ENCODE data around the gene G6PC1. TPM values are rescaled to one million over a fixed set of nuclear protein-coding genes. Genes with fewer than 3 reads are reported as not detected.
"Not testable (repeated sequence)": the region's sequence is repeated elsewhere in the genome, so short reads cannot be mapped to it uniquely, and the experiment has no call there.

Gene G6PC1
- total RNA-seq, 2 experiments from 2014 or later = not detected

- no peak for DNase-seq
- Mint-ChIP-seq H3K27me3 (ENCODE audit: low read depth) (peaks cover 9% of the 10 kb centered on the region), H3K27ac (no peak overlapping the region), H3K9me3 (ENCODE audit: insufficient read depth) (no peaks in the 10 kb centered on the region), H3K4me1 (ENCODE audit: low read depth) (no peaks in the 10 kb centered on the region), H3K4me3 (no peak overlapping the region), H3K36me3 (ENCODE audit: low read depth) (no peaks in the 10 kb centered on the region)
- ChIA-PET POLR2A (no interaction called here), CTCF (interaction anchor here (0.9 kb wide), 1 partner anchor 17 kb away, joined by 3 read pairs; no protein-coding TSS in a partner anchor)
- no peak for ATAC-seq
Observed at GRCh38 chr17:42865638-42866094, 34.9 kb upstream of the G6PC1 start.

- no peaks in the 10 kb centered on the region for H3K36me3 Mint-ChIP-seq (ENCODE audit: low read depth)
- H3K9me3 Mint-ChIP-seq (ENCODE audit: insufficient read depth) = no peaks in the 10 kb centered on the region
- H3K4me3 Mint-ChIP-seq = no peak overlapping the region
- ATAC-seq (no peak), DNase-seq (no peak)
- no peak overlapping the region for H3K27ac Mint-ChIP-seq
- peaks cover 9% of the 10 kb centered on the region for H3K27me3 Mint-ChIP-seq (ENCODE audit: low read depth)
- POLR2A ChIA-PET = no interaction called here
- CTCF ChIA-PET = no interaction called here
- no peaks in the 10 kb centered on the region for H3K4me1 Mint-ChIP-seq (ENCODE audit: low read depth)
Observed at GRCh38 chr17:42866216-42866615, 34.4 kb upstream of the G6PC1 start.

DNA sequence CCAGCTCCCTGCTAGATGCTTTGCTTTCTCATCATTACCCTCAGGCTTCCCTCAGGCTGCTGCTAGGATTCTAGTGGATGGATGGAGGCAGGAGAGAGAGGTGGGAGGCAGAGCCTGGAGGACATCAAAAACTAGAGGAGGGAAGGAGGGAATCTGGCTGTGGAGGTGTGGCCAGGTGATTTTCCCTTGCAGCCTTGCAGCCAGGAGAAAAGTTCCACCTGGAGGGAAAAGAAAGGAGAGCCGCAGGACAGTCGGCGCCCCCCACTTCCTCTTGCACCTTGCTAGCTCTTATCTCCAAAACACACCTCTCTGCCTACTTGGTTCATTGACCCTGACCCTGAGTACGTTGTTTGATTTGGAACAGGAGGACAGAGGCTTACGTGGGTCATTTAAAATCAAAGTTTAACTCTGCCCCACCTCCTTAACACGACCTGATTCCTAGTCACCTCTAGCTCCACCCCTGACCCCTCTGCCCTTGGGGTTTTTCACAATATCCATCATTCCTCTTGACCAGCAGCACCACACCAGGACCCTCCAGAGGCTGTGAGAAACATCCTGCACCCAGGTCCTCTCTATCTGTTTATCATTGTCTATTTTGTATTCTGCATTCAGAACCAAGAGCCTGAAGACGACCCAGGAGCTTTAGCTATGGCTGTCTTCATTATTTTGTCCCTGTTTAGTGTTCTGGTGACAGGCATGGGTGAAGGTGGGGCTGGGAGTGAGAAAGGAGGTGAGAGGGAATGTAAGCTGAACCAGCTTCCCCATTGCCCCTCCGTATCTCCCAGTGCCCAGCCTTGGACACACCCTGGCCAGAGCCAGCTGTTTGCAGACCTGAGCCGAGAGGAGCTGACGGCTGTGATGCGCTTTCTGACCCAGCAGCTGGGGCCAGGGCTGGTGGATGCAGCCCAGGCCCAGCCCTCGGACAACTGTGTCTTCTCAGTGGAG, 33.7 kb upstream of the G6PC1 start:
- ChIA-PET CTCF (no interaction called here), POLR2A (no interaction called here)
- H3K36me3 Mint-ChIP-seq (ENCODE audit: low read depth) = no peaks in the 10 kb centered on the region
- peaks cover 9% of the 10 kb centered on the region for H3K27me3 Mint-ChIP-seq (ENCODE audit: low read depth)
- H3K27ac Mint-ChIP-seq = no peak overlapping the region
- DNase-seq = no peak
- ATAC-seq = no peak
- no peak overlapping the region for H3K4me3 Mint-ChIP-seq
- H3K9me3 Mint-ChIP-seq (ENCODE audit: insufficient read depth) = no peaks in the 10 kb centered on the region
- no peaks in the 10 kb centered on the region for H3K4me1 Mint-ChIP-seq (ENCODE audit: low read depth)

- H3K27ac Mint-ChIP-seq = not testable (repeated sequence)
Observed at GRCh38 chr17:42867694-42868261, 32.8 kb upstream of the G6PC1 start.

GRCh38 chr17:42868338-42868737, 32.3 kb upstream of the G6PC1 start:
- no peak for ATAC-seq
- H3K27me3 Mint-ChIP-seq (ENCODE audit: low read depth) = peaks cover 7% of the 10 kb centered on the region

More at GRCh38 chr17:42867694-42868261, 32.8 kb upstream of the G6PC1 start:
- H3K4me1 Mint-ChIP-seq (ENCODE audit: low read depth); DNase-seq; CTCF ChIA-PET; H3K9me3 Mint-ChIP-seq (ENCODE audit: insufficient read depth); H3K27me3 Mint-ChIP-seq (ENCODE audit: low read depth); H3K4me3 Mint-ChIP-seq; H3K36me3 Mint-ChIP-seq (ENCODE audit: low read depth); POLR2A ChIA-PET; ATAC-seq: not testable (repeated sequence)

DNA sequence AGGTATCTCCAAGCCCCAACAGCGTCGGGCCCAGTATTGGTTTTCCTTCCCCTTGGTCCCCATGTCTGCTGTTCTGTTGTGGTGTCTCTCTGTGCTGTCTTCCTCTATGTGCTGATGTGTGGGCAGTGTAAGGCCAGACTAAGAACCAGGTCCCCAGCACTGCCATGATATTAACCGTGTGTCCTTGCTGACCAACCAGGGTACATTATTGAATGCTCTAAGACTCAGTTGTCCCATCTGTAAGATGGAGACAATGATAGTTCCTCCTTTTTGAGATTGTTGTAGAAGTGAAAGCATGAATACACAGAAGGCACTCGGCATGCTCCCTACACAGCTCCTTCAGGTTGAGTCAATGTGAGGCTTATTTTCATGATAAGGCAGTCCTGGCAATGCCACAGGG, 29.0 kb upstream of the G6PC1 start:
- ChIA-PET POLR2A (no interaction called here), CTCF (no interaction called here)
- DNase-seq (no peak), ATAC-seq (no peak)
- no peaks in the 10 kb centered on the region for H3K36me3 Mint-ChIP-seq (ENCODE audit: low read depth)
- peaks cover 9% of the 10 kb centered on the region for H3K27me3 Mint-ChIP-seq (ENCODE audit: low read depth)
- H3K9me3 Mint-ChIP-seq (ENCODE audit: insufficient read depth) = no peaks in the 10 kb centered on the region
- no peak overlapping the region for H3K4me3 Mint-ChIP-seq
- H3K27ac Mint-ChIP-seq = no peak overlapping the region
- H3K4me1 Mint-ChIP-seq (ENCODE audit: low read depth) = no peaks in the 10 kb centered on the region

More at GRCh38 chr17:42868338-42868737, 32.3 kb upstream of the G6PC1 start:
- DNase-seq = no peak
- no peak overlapping the region for H3K4me3 Mint-ChIP-seq
- ChIA-PET POLR2A (no interaction called here), CTCF (no interaction called here)
- H3K4me1 Mint-ChIP-seq (ENCODE audit: low read depth) = no peaks in the 10 kb centered on the region
- no peaks in the 10 kb centered on the region for H3K9me3 Mint-ChIP-seq (ENCODE audit: insufficient read depth)
- H3K27ac Mint-ChIP-seq = no peak overlapping the region
- H3K36me3 Mint-ChIP-seq (ENCODE audit: low read depth) = no peaks in the 10 kb centered on the region

DNA sequence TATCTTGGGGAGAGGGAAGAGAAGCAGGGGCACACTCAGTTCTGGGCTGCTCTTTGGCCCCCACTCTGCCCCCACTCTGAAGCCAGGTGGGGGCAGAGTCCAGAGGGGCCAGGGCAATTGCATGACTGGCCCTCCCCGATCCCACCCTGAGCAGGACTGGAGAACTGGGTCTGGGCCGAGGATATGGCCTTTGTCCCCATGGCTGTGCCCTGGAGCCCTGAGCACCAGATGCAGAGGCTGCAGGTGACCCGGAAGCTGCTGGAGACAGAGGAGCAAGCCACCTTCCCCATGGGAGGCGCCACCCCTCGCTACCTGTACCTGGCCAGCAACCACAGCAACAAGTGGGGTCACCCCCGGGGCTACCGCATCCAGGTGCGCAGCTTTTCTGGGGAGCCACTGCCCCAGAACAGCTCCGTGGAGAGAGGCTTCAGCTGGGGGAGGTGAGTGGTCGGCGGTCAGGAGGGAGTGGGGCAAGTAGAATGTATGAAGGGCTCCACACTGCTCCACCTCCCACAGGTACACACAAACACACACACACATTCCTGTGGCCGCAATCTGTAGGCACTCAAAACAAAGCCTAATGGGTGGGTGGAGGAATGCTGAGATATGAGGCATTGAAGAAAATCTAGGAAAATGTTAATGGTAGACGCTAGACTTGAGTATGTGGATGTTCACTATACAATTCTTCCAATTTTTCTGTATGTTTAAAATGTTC, 28.2 kb upstream of the G6PC1 start:
- no peaks in the 10 kb centered on the region for H3K36me3 Mint-ChIP-seq (ENCODE audit: low read depth)
- peaks cover 11% of the 10 kb centered on the region for H3K27me3 Mint-ChIP-seq (ENCODE audit: low read depth)
- H3K27ac Mint-ChIP-seq = no peak overlapping the region
- DNase-seq (no peak), ATAC-seq (no peak)
- ChIA-PET CTCF (no interaction called here), POLR2A (no interaction called here)
- no peaks in the 10 kb centered on the region for H3K4me1 Mint-ChIP-seq (ENCODE audit: low read depth)
- H3K4me3 Mint-ChIP-seq = no peak overlapping the region
- H3K9me3 Mint-ChIP-seq (ENCODE audit: insufficient read depth) = no peaks in the 10 kb centered on the region

DNA sequence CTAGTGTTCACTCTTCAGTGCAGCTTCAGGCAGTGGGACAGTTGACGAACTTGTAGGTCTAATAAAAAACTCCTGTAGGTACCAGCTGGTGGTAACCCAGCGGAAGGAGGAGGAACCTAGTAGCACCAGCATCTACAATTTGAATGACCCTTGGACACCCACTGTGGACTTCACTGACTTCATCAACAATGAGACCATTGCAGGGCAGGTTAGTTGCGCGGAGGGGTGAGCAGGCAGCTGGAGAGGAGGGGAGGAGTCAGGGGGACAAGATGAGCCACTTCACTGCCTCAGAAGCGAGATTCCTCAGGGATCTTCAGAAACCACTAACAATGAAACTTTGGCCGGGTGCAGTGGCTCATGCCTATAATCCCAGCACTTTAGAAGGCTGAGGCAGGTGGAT, 27.3 kb upstream of the G6PC1 start:
- no peak overlapping the region for H3K4me3 Mint-ChIP-seq
- ATAC-seq (no peak), DNase-seq (no peak)
- no peak overlapping the region for H3K27ac Mint-ChIP-seq
- H3K4me1 Mint-ChIP-seq (ENCODE audit: low read depth) = no peaks in the 10 kb centered on the region
- ChIA-PET CTCF (no interaction called here), POLR2A (no interaction called here)
- no peaks in the 10 kb centered on the region for H3K36me3 Mint-ChIP-seq (ENCODE audit: low read depth)
- H3K27me3 Mint-ChIP-seq (ENCODE audit: low read depth) = peaks cover 11% of the 10 kb centered on the region
- no peaks in the 10 kb centered on the region for H3K9me3 Mint-ChIP-seq (ENCODE audit: insufficient read depth)

GRCh38 chr17:42873932-42874695, 26.5 kb upstream of the G6PC1 start:
- CTCF ChIA-PET; POLR2A ChIA-PET; H3K36me3 Mint-ChIP-seq (ENCODE audit: low read depth); ATAC-seq; H3K4me3 Mint-ChIP-seq; H3K4me1 Mint-ChIP-seq (ENCODE audit: low read depth); H3K9me3 Mint-ChIP-seq (ENCODE audit: insufficient read depth); H3K27ac Mint-ChIP-seq; DNase-seq: not testable (repeated sequence)
- peaks cover 11% of the 10 kb centered on the region for H3K27me3 Mint-ChIP-seq (ENCODE audit: low read depth)

DNA sequence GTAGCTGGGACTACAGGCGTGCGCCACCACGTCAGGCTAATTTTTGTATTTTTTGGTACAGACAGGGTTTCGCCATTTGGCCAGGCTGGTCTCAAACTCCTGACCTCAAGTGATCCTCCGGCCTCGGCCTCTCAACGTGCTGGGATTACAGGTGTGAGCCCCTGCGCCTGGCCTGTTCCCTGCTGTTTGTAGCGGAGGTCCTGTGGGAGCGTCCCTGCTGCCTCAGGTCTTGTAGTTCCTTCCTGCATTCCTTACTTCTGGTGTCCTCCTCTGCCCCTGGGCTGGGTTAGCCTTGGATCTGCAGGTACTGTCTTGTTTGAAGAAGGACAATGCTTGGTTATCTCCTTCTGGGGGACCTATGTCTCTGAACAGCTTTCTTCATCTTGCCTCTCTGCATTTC, 23.6 kb upstream of the G6PC1 start:
- H3K36me3 Mint-ChIP-seq (ENCODE audit: low read depth) = no peaks in the 10 kb centered on the region
- H3K27me3 Mint-ChIP-seq (ENCODE audit: low read depth) = peaks cover 9% of the 10 kb centered on the region
- H3K9me3 Mint-ChIP-seq (ENCODE audit: insufficient read depth) = no peaks in the 10 kb centered on the region
- DNase-seq = no peak
- H3K27ac Mint-ChIP-seq = no peak overlapping the region
- ATAC-seq = no peak
- H3K4me3 Mint-ChIP-seq = no peak overlapping the region
- POLR2A ChIA-PET = interaction anchor here (0.6 kb wide), 1 partner anchor 259 kb away, joined by 3 read pairs; no protein-coding TSS in a partner anchor
- CTCF ChIA-PET = no interaction called here
- no peaks in the 10 kb centered on the region for H3K4me1 Mint-ChIP-seq (ENCODE audit: low read depth)

DNA sequence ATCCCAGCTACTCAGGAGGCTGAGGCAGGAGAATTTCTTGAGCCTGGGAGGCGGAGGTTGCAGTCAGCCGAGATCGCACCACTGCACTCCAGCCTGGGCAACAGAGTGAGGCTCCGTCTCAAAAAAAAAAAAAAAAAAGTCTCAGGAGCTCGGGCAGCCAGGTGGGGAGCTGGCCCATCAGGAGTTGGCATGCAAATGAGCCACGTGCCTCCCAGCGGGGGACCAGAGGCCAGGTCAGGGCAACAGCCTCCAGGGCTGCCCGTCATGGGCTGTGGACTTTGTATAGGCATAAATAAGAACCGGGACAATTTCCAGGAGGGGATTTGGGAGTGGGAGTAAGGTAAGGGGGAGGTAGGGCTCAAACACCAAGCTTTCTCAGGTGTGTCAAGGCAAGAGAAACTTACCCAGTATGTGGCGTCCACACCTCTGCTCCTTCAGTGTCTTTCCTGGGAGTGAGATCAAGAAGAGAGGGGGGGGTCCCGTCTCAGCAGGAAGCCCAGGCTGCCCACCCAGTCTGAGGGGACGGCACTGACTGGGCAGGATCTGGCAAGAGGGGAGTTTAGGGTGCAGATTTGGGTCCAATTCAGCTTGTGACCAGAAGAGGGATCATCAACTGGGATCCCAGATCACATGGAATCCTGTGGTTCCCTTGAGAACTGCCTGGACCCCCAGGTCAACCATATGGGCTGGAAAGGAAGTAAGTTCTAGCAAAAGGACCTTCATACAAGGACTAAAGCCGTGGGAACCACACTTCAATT, 22.3 kb upstream of the G6PC1 start:
- H3K36me3 Mint-ChIP-seq (ENCODE audit: low read depth) = no peaks in the 10 kb centered on the region
- H3K4me1 Mint-ChIP-seq (ENCODE audit: low read depth) = no peaks in the 10 kb centered on the region
- H3K27me3 Mint-ChIP-seq (ENCODE audit: low read depth) = peaks cover 9% of the 10 kb centered on the region
- no peaks in the 10 kb centered on the region for H3K9me3 Mint-ChIP-seq (ENCODE audit: insufficient read depth)
- no peak overlapping the region for H3K27ac Mint-ChIP-seq
- ChIA-PET POLR2A (interaction anchor here (0.6 kb wide), 1 partner anchor 120 kb away, joined by 3 read pairs; no protein-coding TSS in a partner anchor), CTCF (no interaction called here)
- H3K4me3 Mint-ChIP-seq = no peak overlapping the region
- no peak for ATAC-seq
- no peak for DNase-seq

All from activated CD8-positive, alpha-beta T cell treated with anti-CD3 and anti-CD28 coated beads, Interleukin-2, amount 10 ng/mL, durations not matched to agents 7 days and 5 days (primary cell).